Mammary microvascular endothelial cell (primary cell): Measurements from ENCODE around the gene PCDH8. TPM values are rescaled to one million over a fixed set of nuclear protein-coding genes. Genes with fewer than 3 reads are reported as not detected.

ENCODE experiments used
- total RNA-seq: library from RNA; depleted of rRNA; stranded (reverse); fragments of >200 nt; gene quantifications from 2 replicates; pipeline ENCODE4 v1.2.3, GENCODE V29; 2015

Gene PCDH8, protein sequence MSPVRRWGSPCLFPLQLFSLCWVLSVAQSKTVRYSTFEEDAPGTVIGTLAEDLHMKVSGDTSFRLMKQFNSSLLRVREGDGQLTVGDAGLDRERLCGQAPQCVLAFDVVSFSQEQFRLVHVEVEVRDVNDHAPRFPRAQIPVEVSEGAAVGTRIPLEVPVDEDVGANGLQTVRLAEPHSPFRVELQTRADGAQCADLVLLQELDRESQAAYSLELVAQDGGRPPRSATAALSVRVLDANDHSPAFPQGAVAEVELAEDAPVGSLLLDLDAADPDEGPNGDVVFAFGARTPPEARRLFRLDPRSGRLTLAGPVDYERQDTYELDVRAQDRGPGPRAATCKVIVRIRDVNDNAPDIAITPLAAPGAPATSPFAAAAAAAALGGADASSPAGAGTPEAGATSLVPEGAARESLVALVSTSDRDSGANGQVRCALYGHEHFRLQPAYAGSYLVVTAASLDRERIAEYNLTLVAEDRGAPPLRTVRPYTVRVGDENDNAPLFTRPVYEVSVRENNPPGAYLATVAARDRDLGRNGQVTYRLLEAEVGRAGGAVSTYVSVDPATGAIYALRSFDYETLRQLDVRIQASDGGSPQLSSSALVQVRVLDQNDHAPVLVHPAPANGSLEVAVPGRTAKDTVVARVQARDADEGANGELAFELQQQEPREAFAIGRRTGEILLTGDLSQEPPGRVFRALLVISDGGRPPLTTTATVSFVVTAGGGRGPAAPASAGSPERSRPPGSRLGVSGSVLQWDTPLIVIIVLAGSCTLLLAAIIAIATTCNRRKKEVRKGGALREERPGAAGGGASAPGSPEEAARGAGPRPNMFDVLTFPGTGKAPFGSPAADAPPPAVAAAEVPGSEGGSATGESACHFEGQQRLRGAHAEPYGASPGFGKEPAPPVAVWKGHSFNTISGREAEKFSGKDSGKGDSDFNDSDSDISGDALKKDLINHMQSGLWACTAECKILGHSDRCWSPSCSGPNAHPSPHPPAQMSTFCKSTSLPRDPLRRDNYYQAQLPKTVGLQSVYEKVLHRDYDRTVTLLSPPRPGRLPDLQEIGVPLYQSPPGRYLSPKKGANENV
- total RNA-seq: not detected in 2 replicates

DNA sequence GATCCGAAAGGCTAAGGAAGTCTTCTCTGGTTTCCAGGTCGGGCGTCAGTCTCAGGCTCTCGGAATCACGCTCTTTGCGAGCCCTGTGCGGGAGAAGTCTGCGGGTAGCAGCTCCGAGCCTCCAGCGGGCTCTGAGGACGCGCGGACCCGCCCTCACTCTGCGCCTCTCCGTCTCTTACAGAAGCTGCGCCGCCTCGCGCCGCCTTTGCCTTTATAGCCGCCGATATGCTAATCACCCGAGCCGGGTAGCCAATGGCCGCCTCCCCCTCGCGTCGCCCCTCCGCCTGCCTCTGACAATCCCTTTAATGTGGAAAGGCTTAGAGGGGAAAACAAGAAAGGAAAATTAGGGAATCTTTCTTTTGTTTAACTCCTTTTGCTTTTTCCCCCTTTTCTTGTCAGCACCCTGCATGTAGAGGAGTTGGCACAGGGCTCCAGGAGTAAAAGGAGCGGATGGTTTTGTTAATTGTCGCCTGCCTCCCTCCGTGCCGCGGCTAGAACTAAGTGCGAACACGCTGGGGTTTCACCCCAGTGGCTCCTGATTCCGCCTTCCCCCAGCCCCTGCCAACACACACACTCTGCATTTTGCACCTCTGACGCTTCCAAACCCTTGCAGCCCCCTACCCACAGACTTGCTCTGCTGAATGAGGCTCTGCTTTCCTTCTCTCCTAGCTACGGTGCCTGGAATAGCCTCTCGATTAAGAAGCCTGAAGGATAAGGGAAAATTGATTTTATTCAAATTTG, at the start of gene PCDH8:
Gene PCDH8 (minus strand): TSS at position 186 of the 741 bp plus-strand sequence. CDS start 204 bp downstream, outside the sequence.

Other genes starting within 250 kb of the PCDH8 start
- 2.4 and 2.5 TPM in 2 replicates for gene HNRNPA1L2, start 206.2 kb downstream of the PCDH8 start, total RNA-seq
- gene SUGT1, start 195.8 kb downstream of the PCDH8 start, total RNA-seq: 50.9 and 66.4 TPM in 2 replicates
- not detected in 2 replicates for gene CNMD, start 108.8 kb downstream of the PCDH8 start, total RNA-seq
- not detected in 2 replicates for gene OLFM4, start 180.2 kb upstream of the PCDH8 start, total RNA-seq